Mesenchymal stem cell (in vitro differentiated cells and primary cell): ENCODE data around the gene ST7.

Experiments
- DNase-seq: peaks from one replicate; pipeline ENCODE4 v3.0.0-alpha.2; 2013
- H2AFZ ChIP-seq: one replicate; pipeline ENCODE4 v1.6.1; 2013; ENCODE audit warnings: low read depth, mild to moderate bottlenecking, control low read depth, inconsistent platforms, low read length, moderate library complexity
- H2AK5ac ChIP-seq: 2 replicates; pipeline ENCODE4 v1.6.1; 2013; ENCODE audit warnings: low read length, moderate library complexity, mild to moderate bottlenecking, inconsistent platforms; ENCODE audit not compliant: severe bottlenecking
- H2BK120ac ChIP-seq: one replicate; pipeline ENCODE4 v1.6.1; 2013; ENCODE audit warnings: low read depth, mild to moderate bottlenecking, inconsistent platforms, low read length, moderate library complexity
- H2BK12ac ChIP-seq, 2 experiments: one replicate each; pipeline ENCODE4 v1.6.1; 2013; ENCODE audit warnings: inconsistent platforms in 2 of 2, low read length in 2 of 2, mild to moderate bottlenecking in 2 of 2, moderate library complexity in 2 of 2, control low read depth in 1 of 2
- H2BK15ac ChIP-seq: one replicate; pipeline ENCODE4 v1.6.1; 2013; ENCODE audit warnings: mild to moderate bottlenecking, low read depth, inconsistent platforms; ENCODE audit not compliant: poor library complexity, severe bottlenecking
- H2BK5ac ChIP-seq: 2 replicates; pipeline ENCODE4 v1.6.1; 2013; ENCODE audit warnings: low read depth, mild to moderate bottlenecking, low read length, control low read depth, inconsistent platforms; ENCODE audit not compliant: poor library complexity, severe bottlenecking
- H3K14ac ChIP-seq, 2 experiments: one replicate each; pipeline ENCODE4 v1.6.1; 2013; ENCODE audit warnings: inconsistent platforms in 2 of 2, low read length in 2 of 2, control low read depth in 1 of 2, mild to moderate bottlenecking in 1 of 2, moderate library complexity in 1 of 2
- H3K18ac ChIP-seq, 2 experiments: one replicate each; pipeline ENCODE4 v1.6.1; 2013; ENCODE audit warnings: inconsistent platforms in 2 of 2, low read length in 2 of 2, control low read depth in 1 of 2, low read depth in 1 of 2, mild to moderate bottlenecking in 1 of 2
- H3K23ac ChIP-seq, 2 experiments: one replicate each; pipeline ENCODE4 v1.6.1; 2013; ENCODE audit warnings: inconsistent platforms in 2 of 2, low read length in 2 of 2, mild to moderate bottlenecking in 2 of 2, moderate library complexity in 2 of 2, control low read depth in 1 of 2
- H3K27ac ChIP-seq: 2 replicates; pipeline ENCODE4 v1.5.1; 2013; ENCODE audit warnings: mild to moderate bottlenecking, moderate library complexity, low read length, control low read depth, inconsistent platforms; ENCODE audit not compliant: poor library complexity, severe bottlenecking
- H3K27me3 ChIP-seq, 2 experiments: 2 replicates each; pipeline versions ENCODE4 v1.6.1 to v1.7.0; 2013; ENCODE audit warnings: low read length in 2 of 2, mild to moderate bottlenecking in 2 of 2, moderate library complexity in 2 of 2, control low read depth in 1 of 2, inconsistent platforms in 1 of 2; ENCODE audit not compliant: control insufficient read depth in 1 of 2, insufficient read depth in 1 of 2
- H3K36me3 ChIP-seq, 2 experiments: 2 replicates each; pipeline versions ENCODE4 v1.6.1 to v1.7.0; 2013; ENCODE audit warnings: low read length in 2 of 2, control low read depth in 1 of 2, inconsistent platforms in 1 of 2, low read depth in 1 of 2, mild to moderate bottlenecking in 1 of 2; ENCODE audit not compliant: insufficient read depth in 2 of 2, control insufficient read depth in 1 of 2
- H3K4ac ChIP-seq, 2 experiments: one replicate each; pipeline ENCODE4 v1.6.1; 2013; ENCODE audit warnings: inconsistent platforms in 2 of 2, low read length in 2 of 2, mild to moderate bottlenecking in 2 of 2, moderate library complexity in 2 of 2, control low read depth in 1 of 2, low read depth in 1 of 2
- H3K4me1 ChIP-seq: 2 replicates; pipeline ENCODE4 v1.6.1; 2013; ENCODE audit warnings: low read depth, low read length, control low read depth; ENCODE audit not compliant: control insufficient read depth, insufficient read depth
- H3K4me2 ChIP-seq: 2 replicates; pipeline ENCODE4 v1.6.1; 2013; ENCODE audit warnings: low read length, mild to moderate bottlenecking, inconsistent platforms; ENCODE audit not compliant: poor library complexity, severe bottlenecking
- H3K4me3 ChIP-seq, 2 experiments: 2 replicates each; pipeline versions ENCODE4 v1.5.1 to v1.7.0; 2013; ENCODE audit warnings: low read length in 2 of 2, mild to moderate bottlenecking in 2 of 2, control low read depth in 1 of 2, low read depth in 1 of 2; ENCODE audit not compliant: insufficient read depth in 1 of 2
- H3K79me1 ChIP-seq: replicated peaks from 2 replicates; pipeline ENCODE4 v1.6.1; 2013; ENCODE audit warnings: mild to moderate bottlenecking, control low read depth, low read length, inconsistent platforms; ENCODE audit not compliant: poor library complexity, severe bottlenecking
- H3K9ac ChIP-seq: 2 replicates; pipeline ENCODE4 v1.7.0; 2013; ENCODE audit warnings: mild to moderate bottlenecking, low read length, moderate library complexity
- H3K9me3 ChIP-seq: 2 replicates; pipeline ENCODE4 v1.7.0; 2013; ENCODE audit warnings: mild to moderate bottlenecking, low read length; ENCODE audit not compliant: control insufficient read depth
- H4K8ac ChIP-seq: one replicate; pipeline ENCODE4 v1.6.1; 2013; ENCODE audit warnings: inconsistent platforms, mild to moderate bottlenecking, low read length, moderate library complexity
- H4K91ac ChIP-seq: one replicate; pipeline ENCODE4 v1.6.1; 2013; ENCODE audit warnings: mild to moderate bottlenecking, low read length, inconsistent platforms
- WGBS: methylation state at CpG from one replicate; pipeline ENCODE4 v1.1.7; 2013; ENCODE audit warnings: mixed read lengths; 5-methylcytosine and 5-hydroxymethylcytosine counted together

ST7 gene

GRCh38 chr7:117071551-117071950 is 118.2 kb downstream of the ST7 start:
- Histone ChIP-seq H2BK12ac (no peak overlapping the region), H3K79me1 (peaks cover 27% of the 10 kb centered on the region), H3K27ac (no peak overlapping the region), H2BK15ac (no peak overlapping the region), H2BK120ac (no peak overlapping the region), H3K4ac (no peak overlapping the region), H2AFZ (no peak overlapping the region), H3K27me3 (no peaks in the 10 kb centered on the region), H3K14ac (no peak overlapping the region), H3K9me3 (peaks cover 3% of the 10 kb centered on the region), H3K4me3 (no peak overlapping the region), H3K18ac (no peak overlapping the region), H2AK5ac (no peak overlapping the region), H3K23ac (no peak overlapping the region), H3K9ac (no peak overlapping the region), H4K91ac (no peak overlapping the region), H3K4me1 (peaks cover 9% of the 10 kb centered on the region), H3K36me3 (no peaks in the 10 kb centered on the region), H3K4me2 (no peak overlapping the region), H2BK5ac (no peak overlapping the region), H4K8ac (no peak overlapping the region)
- no peak for DNase-seq
- 97% methylated on average over 2 of the region's 3 CpGs for WGBS

GRCh38 chr7:117072620-117073118 is 119.4 kb downstream of the ST7 start:
- DNase-seq, result peak; percentile 35
- Histone ChIP-seq H3K18ac (peak overlapping the region in 1 of 2 experiments; percentile 82), H3K27me3 (no peaks in the 10 kb centered on the region), H3K23ac (no peak overlapping the region), H2AK5ac (no peak overlapping the region), H2BK5ac (no peak overlapping the region), H3K4ac (peak overlapping the region in 1 of 2 experiments; percentile 73), H3K9ac (peak overlapping the region; percentile 54), H3K4me1 (peaks cover 10% of the 10 kb centered on the region), H3K4me2 (no peak overlapping the region), H2BK15ac (no peak overlapping the region), H3K36me3 (no peaks in the 10 kb centered on the region), H3K4me3 (no peak overlapping the region), H3K9me3 (peaks cover 3% of the 10 kb centered on the region), H2AFZ (no peak overlapping the region), H4K91ac (peak overlapping the region; percentile 41), H4K8ac (no peak overlapping the region), H2BK120ac (no peak overlapping the region), H2BK12ac (no peak overlapping the region), H3K79me1 (peaks cover 28% of the 10 kb centered on the region), H3K14ac (no peak overlapping the region), H3K27ac (no peak overlapping the region)
- WGBS, result 58% methylated on average over 7 of the region's 7 CpGs

GRCh38 chr7:117074378-117074777 is 121.1 kb downstream of the ST7 start:
- H3K9ac ChIP-seq, result no peak overlapping the region
- 86% methylated on average over 2 of the region's 4 CpGs for WGBS
- H3K27ac ChIP-seq, result no peak overlapping the region
- H2AFZ ChIP-seq, result no peak overlapping the region
- no peak overlapping the region for H3K4ac ChIP-seq
- no peak overlapping the region for H3K23ac ChIP-seq
- H3K27me3 ChIP-seq, result no peaks in the 10 kb centered on the region
- no peaks in the 10 kb centered on the region for H3K36me3 ChIP-seq
- peaks cover 21% of the 10 kb centered on the region for H3K79me1 ChIP-seq
- no peak overlapping the region for H4K91ac ChIP-seq
- no peak for DNase-seq
- H2BK5ac ChIP-seq, result no peak overlapping the region
- H3K4me2 ChIP-seq, result no peak overlapping the region
- no peak overlapping the region for H3K4me3 ChIP-seq
- H3K18ac ChIP-seq, result no peak overlapping the region
- no peak overlapping the region for H4K8ac ChIP-seq
- peaks cover 9% of the 10 kb centered on the region for H3K4me1 ChIP-seq
- no peak overlapping the region for H2AK5ac ChIP-seq
- no peak overlapping the region for H2BK12ac ChIP-seq
- H3K9me3 ChIP-seq, result peaks cover 3% of the 10 kb centered on the region
- no peak overlapping the region for H2BK15ac ChIP-seq
- H3K14ac ChIP-seq, result no peak overlapping the region
- no peak overlapping the region for H2BK120ac ChIP-seq

GRCh38 chr7:117075934-117076333 is 122.6 kb downstream of the ST7 start:
- no peak overlapping the region for H3K27ac ChIP-seq
- H3K4me3 ChIP-seq, result no peak overlapping the region
- no peak overlapping the region for H2BK5ac ChIP-seq
- no peak overlapping the region for H2BK15ac ChIP-seq
- no peak overlapping the region for H3K4me2 ChIP-seq
- DNase-seq, result no peak
- H2BK120ac ChIP-seq, result no peak overlapping the region
- H3K79me1 ChIP-seq, result peaks cover 21% of the 10 kb centered on the region
- H2AFZ ChIP-seq, result no peak overlapping the region
- no peak overlapping the region for H4K8ac ChIP-seq
- H3K23ac ChIP-seq, result no peak overlapping the region
- peaks cover 7% of the 10 kb centered on the region for H3K4me1 ChIP-seq
- H3K14ac ChIP-seq, result no peak overlapping the region
- H3K36me3 ChIP-seq, result no peaks in the 10 kb centered on the region
- H3K4ac ChIP-seq, result no peak overlapping the region
- no peak overlapping the region for H4K91ac ChIP-seq
- no peak overlapping the region for H3K9ac ChIP-seq
- no peaks in the 10 kb centered on the region for H3K27me3 ChIP-seq
- no peak overlapping the region for H2BK12ac ChIP-seq
- WGBS, result no CpG with 5 or more reads among the region's 2 CpGs
- peaks cover 3% of the 10 kb centered on the region for H3K9me3 ChIP-seq
- H3K18ac ChIP-seq, result no peak overlapping the region
- no peak overlapping the region for H2AK5ac ChIP-seq
